DMS 273 (cell line): ENCODE results near the gene CXCR3.

Experiments used
- DNase-seq: peaks from one replicate; lab custom pipeline; 2025; ENCODE audit not compliant: unreplicated experiment; lab: John Stamatoyannopoulos, UW

CXCR3 gene

DNA sequence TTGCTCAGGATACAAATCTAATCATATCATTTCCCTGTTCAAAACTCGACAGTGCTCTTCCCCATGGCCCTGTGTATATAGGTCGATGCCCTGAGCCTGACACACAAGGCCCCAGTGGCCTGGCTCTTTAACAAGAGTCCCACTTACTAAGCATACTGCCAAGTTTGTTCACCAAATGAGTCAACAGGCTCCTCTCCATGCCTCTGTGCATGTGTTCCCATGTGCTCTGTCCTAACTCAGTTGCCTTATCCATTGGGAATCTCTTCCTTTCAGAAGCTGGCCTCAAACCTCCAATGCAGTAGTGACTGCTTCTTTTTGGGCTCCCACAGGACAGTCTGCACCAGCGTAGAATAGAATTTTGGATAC is 18.9 kb upstream of the CXCR3 start:
- peak; percentile 55 for DNase-seq

DNA sequence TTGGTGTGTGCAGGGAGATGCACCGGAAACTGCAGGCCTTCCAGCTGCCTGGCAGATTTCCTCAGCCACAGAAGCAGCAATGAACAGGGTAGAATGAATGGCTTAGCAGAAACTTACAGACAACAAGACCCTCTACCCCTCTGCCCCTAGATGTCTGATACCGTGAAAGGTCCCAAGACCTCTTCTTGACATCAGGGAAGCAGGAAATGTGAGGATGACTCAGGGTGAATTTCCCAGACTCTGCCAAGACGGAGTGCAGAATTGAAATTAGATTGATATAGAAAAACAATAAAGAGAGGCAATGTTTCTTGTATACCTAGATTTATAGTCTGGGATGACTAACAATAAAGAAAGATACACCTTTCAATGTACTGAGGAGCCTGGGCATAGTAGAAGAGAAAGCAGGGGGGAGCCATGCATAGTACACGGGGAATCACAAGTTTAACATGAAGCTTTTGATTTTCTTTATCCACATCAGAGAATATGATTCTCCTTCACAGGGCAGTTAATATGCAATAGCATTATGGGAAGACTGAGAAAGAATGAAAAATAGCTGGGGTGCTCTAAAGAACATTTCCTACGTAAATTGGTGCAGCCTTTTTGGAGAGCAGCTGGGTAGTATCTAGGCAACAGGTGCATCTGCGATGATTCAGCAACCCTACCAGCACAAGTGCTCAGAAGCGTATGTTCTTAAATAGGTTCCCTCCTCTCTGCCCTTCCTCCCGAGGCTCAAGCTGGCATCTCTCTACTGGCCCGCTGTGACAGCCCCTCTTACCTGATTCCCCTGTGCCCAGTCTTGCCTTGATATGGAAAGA is 18.3 kb upstream of the CXCR3 start:
- peak; percentile 71 for DNase-seq

DNA sequence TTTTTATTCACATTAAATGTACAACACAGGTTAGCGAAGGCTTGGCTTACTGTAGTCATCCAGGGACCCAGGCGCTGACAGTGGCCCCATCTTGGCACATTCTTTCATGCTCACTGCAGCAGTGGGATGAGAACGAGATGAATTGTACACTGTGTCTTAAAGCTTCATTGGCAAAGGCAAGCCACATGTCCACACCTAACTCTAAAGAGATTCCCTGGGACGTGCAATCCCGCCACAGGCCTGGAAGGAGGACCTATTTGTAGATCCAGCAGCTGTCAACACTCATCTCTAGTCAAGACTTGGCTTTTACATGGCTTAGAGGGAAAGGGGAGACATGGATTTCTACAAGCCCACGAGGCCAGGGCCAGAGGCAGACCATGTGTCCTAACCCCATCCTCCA is 16.1 kb upstream of the CXCR3 start:
- no peak for DNase-seq

DNA sequence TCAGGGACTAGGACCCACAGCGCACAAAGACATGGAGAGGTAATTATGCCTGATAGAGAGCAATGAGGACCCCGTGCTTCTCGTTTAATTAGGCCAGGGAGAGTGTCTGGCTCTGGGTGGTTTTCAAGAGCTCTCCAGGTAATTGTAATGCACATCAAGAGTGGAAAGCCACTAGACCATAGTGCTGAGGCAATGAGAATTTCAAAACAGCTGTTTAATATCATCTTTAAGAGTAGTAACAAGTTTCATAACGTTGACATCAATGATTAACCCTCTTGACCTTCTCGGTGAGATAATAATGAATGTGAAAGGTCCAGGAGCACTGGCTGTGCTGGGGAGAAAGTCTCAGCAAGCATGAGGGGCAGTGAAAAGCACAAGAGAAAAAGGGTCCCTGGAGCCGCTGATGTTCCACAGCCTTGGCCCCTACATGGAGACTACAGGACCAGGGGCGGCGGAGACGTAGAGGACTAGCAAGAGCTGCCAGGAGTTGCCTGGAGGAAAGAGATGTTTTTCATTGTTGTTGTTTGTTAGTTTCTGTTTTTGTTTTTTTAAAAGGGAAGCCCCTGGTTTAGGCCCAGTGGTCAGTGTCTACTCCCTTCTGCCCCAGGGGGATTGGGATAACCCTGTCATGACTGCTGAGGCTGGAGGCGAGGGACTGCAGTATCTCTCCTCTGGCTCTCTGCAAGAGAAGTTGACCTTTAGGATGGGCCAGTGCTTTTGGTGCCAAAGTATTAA is 14.8 kb upstream of the CXCR3 start:
- DNase-seq, result no peak

DNA sequence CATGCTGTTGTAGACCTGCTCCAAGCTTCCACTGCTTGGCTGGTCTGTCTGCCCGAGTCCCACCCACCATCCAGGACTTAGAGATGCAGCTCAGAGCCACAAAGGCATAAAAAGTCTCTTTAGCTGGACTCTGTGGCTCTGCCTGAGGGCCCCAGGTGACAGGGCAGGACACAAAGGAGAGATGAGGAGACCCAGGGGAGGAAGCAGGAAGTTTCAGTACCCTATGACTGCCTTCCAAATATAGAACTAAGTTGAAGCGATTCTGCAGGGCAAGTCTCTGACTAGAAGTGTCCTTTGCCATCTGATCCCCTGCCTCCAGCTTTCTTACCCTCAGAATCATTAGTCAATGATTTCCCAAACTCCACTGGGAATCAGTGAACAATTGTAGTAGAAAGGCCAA is 11.2 kb upstream of the CXCR3 start:
- DNase-seq, result no peak

DNA sequence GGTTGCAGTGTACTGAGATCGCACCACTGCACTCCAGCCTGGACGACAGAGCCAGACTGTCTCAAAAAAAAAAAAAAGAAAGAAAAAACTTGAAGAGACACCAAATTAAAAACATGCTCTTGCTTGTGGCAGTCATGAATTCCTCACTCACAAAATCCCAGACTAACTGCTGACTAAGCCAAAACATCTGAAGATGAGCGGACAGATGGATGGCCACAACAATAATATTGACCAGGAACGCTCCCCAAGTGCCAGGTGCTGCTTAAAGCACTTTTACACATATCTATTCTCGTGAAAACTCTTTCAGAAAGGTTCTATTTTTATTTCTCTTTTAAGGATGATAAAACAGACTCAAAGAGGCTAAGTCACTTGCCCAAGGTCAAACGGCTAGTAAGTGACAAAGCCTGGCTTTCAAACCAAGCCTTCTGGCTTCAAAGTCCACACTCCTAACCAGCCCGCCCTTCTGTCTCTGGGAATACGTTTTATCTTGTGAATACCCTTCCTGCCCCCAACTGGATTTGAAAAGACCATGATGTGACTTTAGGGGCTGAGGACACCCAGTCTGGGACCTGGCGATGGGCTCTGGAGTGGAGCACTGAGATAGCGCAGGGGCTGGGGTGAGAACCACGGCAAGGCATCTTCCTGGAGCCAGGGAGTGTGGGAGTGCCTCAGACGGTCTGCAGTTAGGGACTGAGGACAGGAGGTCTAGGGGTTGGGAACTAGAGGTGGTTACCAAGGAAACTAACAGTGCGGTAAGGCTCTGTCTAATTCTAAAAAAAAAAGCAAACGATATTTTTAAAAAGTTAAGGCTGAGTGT is 9.5 kb upstream of the CXCR3 start:
- no peak for DNase-seq

DNA sequence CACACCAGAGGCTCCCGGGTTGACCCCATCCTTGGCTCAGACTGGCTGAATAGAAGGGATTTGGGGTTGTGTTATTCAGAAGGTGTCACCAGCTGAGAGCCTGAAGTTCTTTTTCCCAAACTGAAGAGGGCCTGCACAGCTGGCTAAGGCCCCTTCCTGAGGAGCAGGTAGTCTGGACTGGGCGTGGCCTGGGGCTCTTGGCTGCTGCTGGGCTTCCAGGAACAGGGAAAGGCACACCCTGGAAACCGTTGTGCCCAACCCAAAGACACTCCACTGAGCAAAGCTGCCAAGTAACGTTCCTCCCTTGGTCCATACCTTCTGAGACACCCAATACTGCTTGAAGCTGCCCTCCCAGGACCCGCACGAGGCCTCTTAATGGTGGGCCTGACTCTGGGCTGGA is 8.3 kb upstream of the CXCR3 start:
- no peak for DNase-seq

DNA sequence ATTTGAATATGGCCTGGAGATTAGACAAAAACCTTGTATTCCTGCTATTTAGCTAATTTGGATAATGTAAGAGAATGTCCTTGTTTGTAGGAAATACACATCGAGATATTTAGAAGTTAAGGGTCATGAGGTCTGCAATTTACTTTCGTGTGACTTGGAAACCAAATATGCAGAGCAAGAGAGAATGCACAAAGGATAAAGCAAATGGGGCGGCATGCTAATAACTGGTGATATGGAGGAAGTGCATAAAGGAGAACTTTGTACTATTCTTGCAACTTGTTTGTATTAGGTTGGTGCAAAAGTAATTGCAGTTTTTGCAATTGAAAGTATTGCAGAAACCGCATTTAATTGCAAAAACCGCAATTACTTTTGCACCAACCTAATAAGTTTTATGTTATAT is 7.2 kb upstream of the CXCR3 start:
- no peak for DNase-seq

DNA sequence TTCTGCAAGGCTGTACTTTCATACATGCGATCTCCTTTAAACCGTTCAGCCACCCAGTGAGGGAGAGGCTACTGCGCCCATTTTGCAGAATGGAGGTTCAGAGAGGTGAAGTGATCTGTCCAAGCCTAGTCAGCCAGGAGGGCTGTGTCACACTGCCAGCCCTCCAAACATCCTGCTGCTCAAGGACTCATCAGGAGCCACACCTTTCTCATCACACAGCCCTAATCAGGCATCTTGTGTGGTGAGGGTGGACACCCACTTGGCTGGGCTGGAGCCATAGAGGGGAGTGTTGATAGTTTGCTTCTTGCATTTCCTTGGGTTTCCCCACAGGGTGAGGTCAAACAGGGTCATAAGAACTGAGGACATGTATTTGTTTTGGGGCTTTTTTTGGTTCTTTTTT is 5.4 kb upstream of the CXCR3 start:
- DNase-seq, result no peak

DNA sequence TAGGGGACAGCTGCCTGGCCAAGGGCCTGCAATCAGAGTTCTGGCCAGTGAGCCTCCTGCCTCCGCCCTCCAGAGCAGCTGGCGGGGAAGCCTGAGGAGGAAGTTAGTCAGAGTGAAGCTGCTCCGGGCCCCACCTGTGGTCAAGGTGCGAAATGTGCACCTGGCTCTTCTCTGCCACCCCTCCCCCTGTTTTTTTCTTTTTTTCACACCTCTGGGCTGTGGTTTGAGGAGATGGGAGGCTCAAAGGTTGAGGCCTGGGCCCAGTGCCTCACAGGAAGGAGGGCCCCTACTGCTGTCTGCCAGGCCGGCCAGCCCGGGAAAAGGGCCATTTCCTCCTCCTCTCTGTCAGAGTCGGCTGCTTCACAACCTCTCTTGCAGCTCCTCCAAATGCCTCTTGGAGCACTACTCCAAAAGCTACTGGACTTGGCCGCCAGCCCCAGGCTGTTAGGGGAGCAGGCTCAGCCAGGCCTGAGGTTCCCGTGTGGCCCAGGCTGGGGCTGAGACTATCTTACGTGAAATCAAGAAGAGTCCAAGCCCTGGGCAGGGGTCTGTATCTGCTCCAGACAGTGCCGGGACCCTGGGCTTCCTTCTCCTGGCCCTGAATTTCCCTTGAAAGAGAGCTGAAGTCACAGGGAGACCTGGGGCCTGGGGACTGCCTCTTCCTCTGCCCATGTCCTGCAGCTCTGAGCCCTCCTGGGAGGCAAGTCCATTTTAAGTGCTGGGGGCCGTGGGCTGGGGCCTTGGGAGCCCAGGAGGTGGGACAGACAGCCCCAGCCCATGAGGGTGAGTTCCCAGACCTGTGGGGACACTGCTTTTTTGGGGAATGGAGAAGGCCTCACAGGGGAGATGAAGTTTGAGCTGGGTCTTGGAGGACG is 4.5 kb upstream of the CXCR3 start:
- peak; percentile 47 for DNase-seq

DNA sequence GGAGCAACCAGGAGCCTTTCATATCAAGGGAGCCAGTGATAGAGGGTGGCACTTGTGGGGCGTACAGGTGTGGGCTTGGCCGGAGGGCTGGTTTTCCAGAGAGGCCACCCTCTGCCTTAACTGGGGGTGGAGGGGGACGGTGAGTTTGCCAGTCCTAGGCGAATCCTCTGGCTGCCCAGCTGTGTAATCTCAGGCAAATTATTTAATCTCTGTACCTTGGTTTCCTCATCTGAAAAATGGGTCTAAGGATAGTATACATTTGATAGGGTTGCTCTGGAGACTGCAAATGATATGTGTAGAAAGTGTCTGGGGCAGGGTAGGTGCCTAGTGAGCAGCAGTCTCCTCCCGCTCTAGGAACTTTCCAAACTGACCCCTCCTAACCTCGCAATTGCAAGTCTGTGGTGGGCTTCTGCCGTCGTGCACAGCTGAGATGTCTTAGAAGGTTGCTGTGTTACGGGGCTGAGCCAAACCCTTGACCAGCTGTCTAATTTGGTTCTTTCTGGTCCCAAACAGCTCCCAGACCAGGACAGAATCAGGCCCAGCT is 3.8 kb upstream of the CXCR3 start:
- no peak for DNase-seq

DNA sequence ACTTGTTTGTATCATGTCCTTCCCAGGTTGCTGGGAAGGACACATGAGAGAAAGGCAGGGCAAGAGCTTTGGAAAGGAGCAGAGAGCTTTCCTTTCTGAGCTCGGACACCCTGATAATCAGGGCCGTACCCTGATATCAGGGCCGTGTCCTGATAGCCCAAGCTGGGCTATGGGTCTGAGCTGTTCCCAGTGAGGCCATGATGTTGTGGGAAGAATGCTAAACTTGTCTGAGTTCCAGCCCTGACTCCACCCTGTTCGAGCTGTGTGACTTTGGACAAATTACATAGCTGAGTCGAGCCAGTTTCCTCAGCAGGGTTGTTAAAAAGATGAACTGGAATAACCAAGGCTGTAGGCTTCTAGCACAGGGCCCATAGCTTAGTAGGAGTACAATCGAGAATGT is 3.3 kb upstream of the CXCR3 start:
- DNase-seq, result no peak

DNA sequence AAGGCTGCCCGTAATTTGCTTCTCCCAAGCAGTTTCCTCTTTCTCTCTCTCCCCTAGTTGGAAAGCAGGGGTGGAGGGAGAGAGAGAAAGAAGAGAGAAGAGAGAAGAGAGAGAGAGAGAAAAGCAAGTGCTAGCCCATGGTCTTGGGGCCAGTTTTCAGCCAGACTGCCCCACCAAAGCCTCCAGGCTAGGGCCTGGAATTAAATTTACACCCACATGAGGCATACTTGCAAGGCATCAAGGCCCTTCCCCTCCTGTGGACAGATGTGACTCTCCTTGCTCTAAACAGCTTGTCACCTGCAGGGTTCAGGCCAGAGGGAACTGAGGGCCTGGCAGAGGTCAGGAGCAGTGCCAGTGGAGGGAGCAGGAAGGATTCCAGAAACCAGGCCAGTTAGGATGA is 1.7 kb upstream of the CXCR3 start:
- DNase-seq, result no peak

DNA sequence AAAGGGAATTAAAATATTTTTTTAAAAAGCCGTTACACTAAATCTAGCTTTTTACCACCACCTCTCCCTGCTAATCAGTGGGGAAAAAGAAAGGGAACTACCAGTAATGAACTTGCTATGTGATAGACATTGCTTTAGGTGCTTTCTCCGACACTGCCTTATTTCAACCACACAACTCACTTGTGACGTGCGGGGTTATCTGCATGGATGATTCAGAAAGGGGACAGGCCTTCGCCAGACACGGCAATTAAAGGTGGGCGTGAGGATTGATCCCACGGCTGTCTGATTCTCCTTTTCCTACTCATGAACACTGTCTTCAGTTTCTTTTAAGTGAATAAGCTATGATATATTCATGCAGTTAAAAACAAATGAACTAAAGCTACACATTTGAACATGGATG is 882 bp upstream of the CXCR3 start:
- DNase-seq, result no peak

DNA sequence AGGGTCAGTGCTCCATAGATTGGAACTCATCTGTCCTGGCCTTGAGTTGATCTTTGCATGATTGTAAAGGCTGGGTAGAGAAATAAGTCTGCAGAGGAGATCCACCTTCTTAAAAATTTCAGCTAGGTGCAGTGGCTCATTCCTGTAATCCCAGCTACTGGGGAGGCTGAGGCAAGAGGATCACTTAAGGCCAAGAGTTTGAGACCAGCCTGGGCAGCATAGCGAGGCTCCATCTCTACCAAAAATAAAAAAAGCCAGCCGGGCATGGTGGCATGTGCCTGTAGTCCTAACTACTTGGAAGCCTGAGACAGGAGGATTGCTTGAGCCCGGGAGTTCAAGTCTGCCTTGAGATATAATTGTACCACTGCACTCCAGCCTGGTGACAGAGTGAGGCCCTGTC is 476 bp upstream of the CXCR3 start:
- DNase-seq, result no peak

DNA sequence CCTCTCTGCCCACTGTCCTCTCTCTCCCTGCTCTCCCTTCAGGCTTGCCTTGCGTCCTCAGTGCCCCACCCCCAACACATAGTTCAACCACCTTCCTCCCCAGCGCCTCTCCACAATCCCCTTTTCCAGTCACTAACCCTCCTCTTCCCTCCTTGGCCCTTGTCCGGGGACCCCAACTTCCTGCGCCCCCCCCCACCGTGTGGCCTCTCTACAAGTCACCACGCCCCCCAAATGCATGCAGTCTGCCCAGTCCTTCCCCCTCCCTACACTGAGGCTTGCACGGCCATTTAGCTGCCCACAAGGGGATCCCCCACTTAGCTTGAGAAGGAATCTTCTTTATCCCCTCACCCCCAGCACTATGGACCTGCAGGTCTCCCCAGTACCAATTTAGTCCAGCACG is 569 bp downstream of the CXCR3 start:
- DNase-seq, result no peak

DNA sequence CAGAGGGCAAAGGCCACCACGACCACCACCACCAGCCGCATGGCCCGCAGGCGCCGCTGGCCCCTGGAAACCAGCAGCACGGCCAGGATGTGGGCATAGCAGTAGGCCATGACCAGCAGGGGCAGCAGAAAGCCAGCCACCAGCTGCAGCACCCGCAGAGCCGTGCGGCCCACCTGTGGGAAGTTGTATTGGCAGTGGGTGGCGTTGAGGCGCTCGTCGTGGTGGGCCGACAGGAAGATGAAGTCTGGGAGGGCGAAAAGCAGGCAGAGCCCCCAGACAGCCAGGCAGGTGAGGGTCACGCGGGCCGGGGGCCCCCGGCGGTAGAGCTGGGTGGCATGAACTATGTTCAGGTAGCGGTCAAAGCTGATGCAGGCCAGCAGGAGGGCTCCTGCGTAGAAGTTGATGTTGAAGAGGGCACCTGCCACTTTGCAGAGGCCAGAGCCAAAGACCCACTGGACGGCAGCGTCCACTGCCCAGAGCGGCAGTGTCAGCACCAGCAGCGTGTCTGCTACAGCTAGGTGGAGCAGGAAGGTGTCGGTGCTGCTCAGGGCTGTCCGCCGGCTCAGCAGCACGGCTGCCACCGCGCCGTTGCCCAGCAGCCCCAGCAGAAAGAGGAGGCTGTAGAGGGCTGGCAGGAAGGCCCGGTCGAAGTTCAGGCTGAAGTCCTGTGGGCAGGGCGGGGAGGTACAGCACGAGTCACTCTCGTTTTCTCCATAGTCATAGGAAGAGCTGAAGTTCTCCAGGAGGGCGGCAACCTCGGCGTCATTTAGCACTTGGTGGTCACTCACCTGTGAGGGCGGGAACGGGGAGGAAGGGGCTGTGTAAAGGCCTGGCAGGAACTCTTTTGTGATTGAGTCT is 1.4 kb downstream of the CXCR3 start:
- DNase-seq, result no peak

DNA sequence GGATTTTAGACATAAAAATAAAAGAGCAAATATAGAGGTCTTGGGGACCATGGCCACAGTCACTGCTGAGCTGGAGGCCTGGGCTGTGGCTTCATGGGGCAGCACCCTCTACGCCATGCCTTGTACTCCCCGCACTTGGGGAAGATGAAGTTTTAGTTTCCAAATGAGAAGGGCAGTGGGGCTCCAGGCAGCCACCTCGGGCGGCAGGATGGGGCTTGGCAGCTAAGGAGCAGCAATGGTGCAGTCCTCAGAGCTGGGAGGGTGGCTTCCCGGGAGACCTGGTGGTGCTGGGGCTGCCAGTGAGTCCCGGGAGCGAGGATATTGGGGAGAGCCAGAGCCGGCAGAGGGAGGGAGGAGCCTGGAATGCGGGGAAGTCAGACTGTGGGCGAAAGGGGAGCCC is 2.4 kb downstream of the CXCR3 start:
- no peak for DNase-seq

DNA sequence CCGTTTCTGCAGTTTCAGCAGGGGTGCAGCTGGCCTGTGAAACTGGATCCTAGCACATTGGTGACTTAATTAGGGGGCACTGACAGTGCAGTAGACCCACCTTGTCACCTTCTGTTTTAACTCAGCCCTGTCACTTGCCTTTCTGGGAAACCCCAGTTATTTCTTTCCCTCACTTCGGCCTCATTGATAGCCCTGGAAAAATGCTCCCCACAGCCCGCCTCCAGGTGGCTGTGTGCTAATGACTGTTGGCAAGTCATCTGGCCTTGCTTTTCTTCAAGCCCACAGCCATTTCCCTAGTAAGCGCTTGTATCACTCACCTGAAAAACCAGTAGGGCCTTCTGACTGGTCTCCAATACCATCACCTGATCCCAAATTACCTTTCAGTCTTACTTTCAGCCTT is 3.3 kb downstream of the CXCR3 start:
- DNase-seq, result no peak

DNA sequence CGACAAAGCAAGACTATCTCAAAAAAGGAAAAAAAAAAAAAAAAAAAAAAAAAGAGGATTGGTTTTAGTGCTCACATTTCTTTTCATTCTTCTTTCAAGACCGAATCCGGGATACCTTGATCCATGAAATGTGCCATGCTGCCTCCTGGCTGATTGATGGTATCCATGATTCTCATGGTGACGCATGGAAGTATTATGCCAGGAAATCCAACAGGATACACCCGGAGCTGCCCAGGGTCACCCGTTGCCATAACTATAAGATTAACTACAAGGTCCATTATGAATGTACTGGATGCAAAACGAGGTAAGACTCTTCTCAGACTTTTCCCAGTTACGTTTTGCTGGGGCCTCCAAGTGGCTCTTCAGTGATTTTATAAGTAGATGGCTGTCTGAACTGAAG is 6.1 kb downstream of the CXCR3 start:
- DNase-seq, result no peak
